ENCODE measurements around the gene ACTL6A.

Gene ACTL6A

DNA sequence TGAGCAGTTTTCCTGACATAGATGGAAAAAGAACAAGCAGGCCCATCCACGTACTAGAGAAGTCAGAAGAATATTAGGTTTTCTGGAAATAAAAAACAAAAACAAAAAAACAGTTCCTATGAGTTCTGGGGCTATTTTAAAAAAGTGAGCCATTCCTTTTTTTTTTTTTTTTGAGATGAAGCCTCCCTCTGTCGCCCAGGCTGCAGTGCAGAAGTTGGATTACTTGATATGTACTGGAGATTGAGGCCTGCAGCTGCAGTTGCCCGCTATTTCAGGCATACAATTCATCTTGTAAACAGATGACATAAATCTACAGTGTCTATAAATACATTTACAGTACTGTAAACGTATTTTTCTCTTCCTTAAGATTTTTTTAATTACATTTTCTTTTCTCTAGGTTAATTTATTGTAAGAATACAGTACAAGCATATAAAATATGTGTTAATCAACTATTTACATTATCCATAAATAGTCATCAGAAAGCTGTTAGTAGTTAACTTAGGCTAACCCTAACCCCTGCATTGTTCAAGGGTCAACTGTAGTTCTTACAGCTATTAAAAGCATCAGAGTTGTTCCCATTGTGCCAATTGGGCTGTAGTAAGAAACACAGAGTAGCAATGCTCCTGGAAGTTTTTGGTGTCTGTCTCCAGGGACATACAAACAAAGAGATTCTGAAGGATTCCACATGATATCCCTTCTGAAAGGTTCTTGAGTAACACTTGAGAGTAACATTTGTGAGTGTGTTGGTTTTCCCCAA, 11.2 kb upstream of the ACTL6A start:
- no peak overlapping the region for H3K4me3 ChIP-seq (ENCODE audit: low read depth, low read length)
- TF ChIP-seq, protein P1, sequence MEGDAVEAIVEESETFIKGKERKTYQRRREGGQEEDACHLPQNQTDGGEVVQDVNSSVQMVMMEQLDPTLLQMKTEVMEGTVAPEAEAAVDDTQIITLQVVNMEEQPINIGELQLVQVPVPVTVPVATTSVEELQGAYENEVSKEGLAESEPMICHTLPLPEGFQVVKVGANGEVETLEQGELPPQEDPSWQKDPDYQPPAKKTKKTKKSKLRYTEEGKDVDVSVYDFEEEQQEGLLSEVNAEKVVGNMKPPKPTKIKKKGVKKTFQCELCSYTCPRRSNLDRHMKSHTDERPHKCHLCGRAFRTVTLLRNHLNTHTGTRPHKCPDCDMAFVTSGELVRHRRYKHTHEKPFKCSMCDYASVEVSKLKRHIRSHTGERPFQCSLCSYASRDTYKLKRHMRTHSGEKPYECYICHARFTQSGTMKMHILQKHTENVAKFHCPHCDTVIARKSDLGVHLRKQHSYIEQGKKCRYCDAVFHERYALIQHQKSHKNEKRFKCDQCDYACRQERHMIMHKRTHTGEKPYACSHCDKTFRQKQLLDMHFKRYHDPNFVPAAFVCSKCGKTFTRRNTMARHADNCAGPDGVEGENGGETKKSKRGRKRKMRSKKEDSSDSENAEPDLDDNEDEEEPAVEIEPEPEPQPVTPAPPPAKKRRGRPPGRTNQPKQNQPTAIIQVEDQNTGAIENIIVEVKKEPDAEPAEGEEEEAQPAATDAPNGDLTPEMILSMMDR (IDR thresholded peaks at IDR 0.05; ENCODE audit: low read depth, low read length): no peak

DNA sequence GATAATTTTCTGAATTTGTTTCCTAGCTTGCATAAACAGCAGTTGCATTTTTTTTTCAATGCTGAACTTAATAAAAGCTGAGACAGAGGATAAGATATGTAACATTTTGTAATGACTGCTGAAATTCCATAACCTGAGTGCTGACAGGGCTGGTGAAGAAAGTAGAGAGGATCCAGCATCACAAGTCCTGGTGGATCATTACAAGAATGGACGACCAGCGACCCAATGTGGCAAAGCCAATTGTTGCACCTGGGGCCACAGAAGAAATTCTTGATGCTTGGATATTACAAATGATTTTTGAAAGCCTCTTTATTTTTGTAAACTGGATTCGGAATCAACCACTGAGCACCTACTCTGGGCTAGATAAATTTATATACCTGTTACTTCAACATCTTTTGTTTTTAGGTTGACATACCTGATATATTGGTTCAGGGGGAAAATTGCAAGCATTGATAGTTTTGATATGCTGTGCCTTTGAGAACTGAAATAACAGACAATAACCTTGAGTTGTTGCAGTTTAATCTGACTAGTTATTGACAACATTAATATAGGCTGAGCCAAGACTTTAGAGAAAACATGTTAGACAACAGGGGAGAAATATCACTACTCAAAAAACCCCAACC, 3.9 kb upstream of the ACTL6A start:
- no peak overlapping the region for H3K4me3 ChIP-seq (ENCODE audit: low read depth, low read length)
- TF ChIP-seq, protein P1 (IDR thresholded peaks at IDR 0.05; ENCODE audit: low read depth, low read length): peak; percentile 83

DNA sequence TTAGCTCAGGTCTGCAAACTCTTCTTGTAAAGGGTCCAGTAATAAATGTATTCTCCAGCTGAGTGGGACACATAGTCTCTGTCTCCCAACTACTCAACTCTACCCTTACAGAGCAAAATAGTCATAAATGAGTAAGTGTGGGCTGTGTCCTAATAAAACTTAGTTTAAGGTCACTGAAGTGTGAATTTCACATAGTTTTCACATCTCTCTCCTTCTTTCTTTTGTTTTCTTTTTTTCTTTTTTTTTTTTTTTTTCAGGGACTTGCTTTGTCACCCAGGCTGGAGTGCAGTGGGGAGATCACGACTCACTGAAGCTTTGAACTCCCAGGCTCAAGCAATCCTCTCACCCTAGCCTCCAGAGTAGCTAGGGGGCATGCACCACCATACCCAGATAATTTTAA, 1.9 kb upstream of the ACTL6A start:
- H3K4me3 ChIP-seq (ENCODE audit: low read depth, low read length): no peak overlapping the region
- TF ChIP-seq, protein P1 (IDR thresholded peaks at IDR 0.05; ENCODE audit: low read depth, low read length): no peak

DNA sequence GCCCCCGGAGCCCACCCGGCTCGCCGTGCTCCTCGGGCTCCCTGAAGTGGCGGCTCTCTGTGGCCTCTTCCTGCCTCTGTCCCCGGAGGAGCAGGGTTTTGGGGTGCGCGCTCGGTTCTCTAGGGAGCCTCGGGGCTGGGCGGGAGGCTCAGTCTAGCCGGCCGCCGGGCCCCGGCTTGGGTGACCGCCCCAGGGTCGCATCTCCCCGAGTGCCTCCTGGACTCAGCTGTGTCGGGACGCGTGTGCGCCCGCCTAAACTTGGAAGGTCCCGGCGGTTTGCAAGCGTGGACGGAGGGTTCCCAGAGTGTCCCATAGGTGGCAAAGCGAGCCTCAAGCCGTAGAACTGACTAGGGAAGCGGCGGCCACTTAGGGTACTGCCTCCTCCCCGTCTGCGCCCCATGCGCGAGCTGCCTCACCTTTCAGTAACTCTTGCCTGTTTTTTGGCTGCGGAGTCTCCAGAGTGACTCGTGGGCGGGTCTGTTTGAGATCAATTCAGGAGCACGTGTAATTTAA, 601 bp downstream of the ACTL6A start:
- peak overlapping the region; percentile 82 for H3K4me3 ChIP-seq (ENCODE audit: low read depth, low read length)
- TF ChIP-seq, protein P1 (IDR thresholded peaks at IDR 0.05; ENCODE audit: low read depth, low read length): peak; percentile 29; the same call in 1 of the 2 replicates

DNA sequence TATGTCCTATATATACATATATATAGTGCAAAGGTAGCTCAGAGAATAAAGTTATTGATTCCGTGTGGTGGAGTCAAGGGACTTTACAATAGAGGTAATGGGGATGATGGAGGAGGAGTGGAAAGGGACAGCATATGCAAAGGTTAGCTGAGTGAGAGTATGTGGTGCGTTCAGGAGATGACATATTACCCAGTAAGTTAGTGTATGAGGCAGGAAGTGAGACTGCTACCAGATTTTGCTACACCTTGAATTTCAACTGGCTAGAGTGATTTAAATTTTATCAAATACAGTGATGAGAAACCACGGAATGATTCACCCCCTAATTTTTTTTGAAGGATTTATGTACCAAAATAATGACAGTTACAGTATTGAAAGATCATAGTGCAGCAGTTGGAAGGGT, 2.8 kb downstream of the ACTL6A start:
- no peak overlapping the region for H3K4me3 ChIP-seq (ENCODE audit: low read depth, low read length)
- TF ChIP-seq, protein P1 (IDR thresholded peaks at IDR 0.05; ENCODE audit: low read depth, low read length): no peak

DNA sequence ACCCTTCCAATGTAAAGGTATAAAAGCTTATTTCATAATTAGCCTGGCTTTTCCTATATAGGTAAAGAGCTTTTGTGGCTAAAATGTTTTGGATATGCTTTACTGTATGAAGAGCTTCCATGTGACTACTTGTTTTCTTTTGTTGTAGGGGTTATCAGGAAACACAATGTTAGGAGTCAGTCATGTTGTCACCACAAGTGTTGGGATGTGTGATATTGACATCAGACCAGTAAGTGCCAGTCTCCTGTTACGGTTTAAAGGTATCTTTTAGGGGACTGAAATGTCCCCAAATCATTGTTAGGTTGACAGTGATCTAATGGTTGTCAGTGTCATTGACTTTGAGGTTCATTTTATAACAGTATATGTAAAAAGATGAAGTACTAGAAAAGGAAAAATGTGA, 18.3 kb downstream of the ACTL6A start:
- no peak overlapping the region for H3K4me3 ChIP-seq (ENCODE audit: low read depth, low read length)
- TF ChIP-seq, protein P1 (IDR thresholded peaks at IDR 0.05; ENCODE audit: low read depth, low read length): no peak

DNA sequence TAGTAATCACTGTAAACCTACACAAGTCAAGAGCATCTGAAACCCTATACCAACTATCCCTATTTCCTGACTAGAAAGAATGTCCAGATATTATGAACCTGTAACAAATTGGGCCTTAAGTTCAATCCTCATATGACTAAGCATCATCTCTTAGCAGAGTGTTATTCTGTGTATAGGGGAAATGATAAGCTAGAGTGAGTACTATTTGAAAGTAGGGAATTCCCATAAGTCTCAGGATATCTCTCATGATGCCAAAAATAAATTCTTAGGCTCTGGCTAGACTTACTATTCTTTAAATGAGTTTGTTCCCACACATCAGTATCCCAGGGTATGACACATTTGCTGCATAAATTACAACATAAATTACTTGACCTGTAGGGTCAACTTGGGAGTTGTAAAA, 26.4 kb downstream of the ACTL6A start:
- no peak overlapping the region for H3K4me3 ChIP-seq (ENCODE audit: low read depth, low read length)

More for the DNA sequence above, 26.4 kb downstream of the ACTL6A start:
- TF ChIP-seq, protein P1 (IDR thresholded peaks at IDR 0.05; ENCODE audit: low read depth, low read length): no peak

All from WI38 (cell line).